Measurements from ENCODE around the gene EFCAB6.

EFCAB6 gene

DNA sequence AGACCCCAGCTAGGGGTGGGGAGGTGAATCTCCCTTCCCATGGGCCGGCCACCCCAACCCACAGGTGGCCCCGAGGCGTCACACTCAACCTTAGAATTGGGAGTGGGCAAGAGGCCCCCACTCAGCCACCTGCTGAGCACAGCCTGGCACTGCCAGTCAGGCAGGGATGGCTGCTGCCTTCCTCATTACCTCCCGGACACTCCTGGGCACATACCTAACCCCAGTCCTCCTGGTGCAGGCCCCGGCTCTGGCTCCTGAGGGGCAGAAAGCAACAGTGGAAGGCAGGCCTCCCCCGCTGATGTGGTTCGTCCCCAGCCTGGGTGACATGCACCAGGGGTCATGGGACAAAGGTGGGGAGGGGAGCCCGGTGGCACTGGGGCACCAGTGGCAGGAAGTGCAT lies 296.7 kb downstream of the EFCAB6 start:
- Mint-ChIP-seq H3K27ac (no peak overlapping the region), H3K9me3 (no peaks in the 10 kb centered on the region), H3K4me1 (ENCODE audit: low read depth in 2 of 2) (no peaks in the 10 kb centered on the region), H3K27me3 (peaks cover 0 to 46% of the 10 kb centered on the region in 2 donors), H3K4me3 (no peak overlapping the region), H3K36me3 (ENCODE audit: insufficient read depth) (peaks cover 3% of the 10 kb centered on the region)
- DNase-seq (no peak), ATAC-seq (replicated peaks) (no peak)

DNA sequence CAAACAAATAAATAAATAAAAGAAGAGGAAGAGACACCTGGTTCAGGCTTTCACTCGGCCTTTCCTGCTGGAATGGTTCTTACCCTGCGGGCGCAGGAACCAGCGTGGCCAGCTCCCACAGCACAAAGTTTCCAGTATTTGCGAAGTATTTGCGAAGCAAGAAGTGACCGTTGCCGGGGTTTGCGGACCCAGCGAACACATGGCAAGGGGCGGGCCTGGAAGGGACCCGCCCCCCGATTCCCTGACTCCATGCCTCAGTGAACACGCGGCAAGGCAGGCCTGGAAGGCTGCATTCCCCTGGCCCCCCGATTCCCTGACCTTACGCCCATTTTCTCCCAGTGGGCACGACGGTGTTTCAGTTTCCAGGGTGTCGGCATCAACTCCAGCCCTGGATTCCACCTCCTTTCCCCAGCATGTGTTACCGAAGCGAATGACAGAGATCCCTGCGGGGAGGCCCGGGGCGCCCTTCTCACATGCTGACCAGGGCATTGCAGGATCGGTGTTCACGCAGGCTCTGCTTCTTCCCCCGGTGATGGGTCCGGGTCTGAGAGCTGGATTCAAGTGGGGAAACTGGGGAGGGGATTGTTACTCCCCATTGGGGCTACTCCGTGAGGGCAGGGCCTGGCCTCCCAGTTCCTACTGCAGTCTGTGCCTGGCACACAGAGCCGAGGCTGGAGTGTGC lies 297.5 kb downstream of the EFCAB6 start:
- no peak overlapping the region for H3K4me3 Mint-ChIP-seq
- peaks cover 3% of the 10 kb centered on the region for H3K36me3 Mint-ChIP-seq (ENCODE audit: insufficient read depth)
- H3K27ac Mint-ChIP-seq: no peak overlapping the region
- ATAC-seq (replicated peaks): no peak
- H3K4me1 Mint-ChIP-seq (ENCODE audit: low read depth in 2 of 2): no peaks in the 10 kb centered on the region
- H3K9me3 Mint-ChIP-seq: no peaks in the 10 kb centered on the region
- H3K27me3 Mint-ChIP-seq: peaks cover 0 to 46% of the 10 kb centered on the region in 2 donors
- no peak for DNase-seq

DNA sequence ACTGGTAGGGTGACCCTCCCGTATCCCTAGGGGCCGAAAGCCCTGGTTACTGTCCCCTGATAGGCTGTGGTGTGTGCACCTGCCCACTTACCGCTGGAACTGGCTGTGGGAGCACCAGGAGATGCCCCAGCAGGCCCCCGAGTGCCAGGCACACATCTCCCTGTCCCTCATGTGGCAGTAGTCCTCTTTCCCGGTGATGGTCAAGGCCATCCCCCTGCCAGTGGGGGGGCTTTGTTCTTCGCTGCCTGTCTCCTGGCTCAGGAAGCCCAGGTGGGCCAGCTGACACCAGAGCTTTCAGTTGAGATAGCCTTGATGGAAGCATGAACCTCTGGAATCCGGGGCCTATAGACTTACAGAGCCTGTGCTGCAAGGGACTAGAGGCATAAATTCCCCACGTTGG lies 299.8 kb downstream of the EFCAB6 start:
- ATAC-seq (replicated peaks) (no peak), DNase-seq (no peak)
- peaks cover 0 to 36% of the 10 kb centered on the region in 2 donors for H3K27me3 Mint-ChIP-seq
- no peak overlapping the region for H3K4me3 Mint-ChIP-seq
- H3K36me3 Mint-ChIP-seq (ENCODE audit: insufficient read depth): peaks cover 3% of the 10 kb centered on the region
- no peak overlapping the region for H3K27ac Mint-ChIP-seq
- H3K9me3 Mint-ChIP-seq: no peaks in the 10 kb centered on the region
- no peaks in the 10 kb centered on the region for H3K4me1 Mint-ChIP-seq (ENCODE audit: low read depth in 2 of 2)

DNA sequence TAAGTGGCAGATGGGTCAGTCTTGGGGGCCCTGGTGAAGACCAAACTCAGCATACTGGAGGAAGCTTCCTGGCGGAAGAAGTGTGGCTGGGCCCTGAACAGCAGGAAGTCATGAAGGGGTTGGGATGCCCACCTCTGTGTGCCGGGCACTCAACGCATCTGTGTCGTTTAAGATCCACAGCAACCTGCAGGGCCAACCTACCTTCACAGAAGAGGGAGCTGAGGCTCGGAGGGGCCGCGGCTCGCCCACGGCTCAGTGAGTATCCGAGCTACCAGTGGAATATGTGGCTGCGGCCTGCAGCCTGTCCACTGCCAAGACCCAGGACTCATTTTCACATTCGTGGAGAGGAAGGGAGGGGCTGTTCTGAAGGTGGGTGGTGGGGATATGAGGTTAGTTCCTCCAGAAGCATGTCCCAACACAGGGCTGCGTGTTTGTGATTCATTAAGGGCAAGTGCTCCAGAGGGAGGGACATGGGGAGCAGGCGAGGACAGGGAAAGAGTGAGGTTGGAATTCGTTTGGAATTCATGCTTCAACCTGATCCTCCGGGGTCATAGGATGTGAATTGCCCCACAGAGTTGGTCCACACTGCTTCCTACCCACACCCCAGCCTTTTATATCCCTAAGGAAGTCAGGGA lies 300.7 kb downstream of the EFCAB6 start:
- Mint-ChIP-seq H3K4me1 (ENCODE audit: low read depth in 2 of 2) (no peaks in the 10 kb centered on the region), H3K27me3 (peaks cover 0 to 30% of the 10 kb centered on the region in 2 donors), H3K36me3 (ENCODE audit: insufficient read depth) (peaks cover 3% of the 10 kb centered on the region), H3K9me3 (no peaks in the 10 kb centered on the region), H3K4me3 (no peak overlapping the region), H3K27ac (no peak overlapping the region)
- DNase-seq (no peak), ATAC-seq (replicated peaks) (no peak)

DNA sequence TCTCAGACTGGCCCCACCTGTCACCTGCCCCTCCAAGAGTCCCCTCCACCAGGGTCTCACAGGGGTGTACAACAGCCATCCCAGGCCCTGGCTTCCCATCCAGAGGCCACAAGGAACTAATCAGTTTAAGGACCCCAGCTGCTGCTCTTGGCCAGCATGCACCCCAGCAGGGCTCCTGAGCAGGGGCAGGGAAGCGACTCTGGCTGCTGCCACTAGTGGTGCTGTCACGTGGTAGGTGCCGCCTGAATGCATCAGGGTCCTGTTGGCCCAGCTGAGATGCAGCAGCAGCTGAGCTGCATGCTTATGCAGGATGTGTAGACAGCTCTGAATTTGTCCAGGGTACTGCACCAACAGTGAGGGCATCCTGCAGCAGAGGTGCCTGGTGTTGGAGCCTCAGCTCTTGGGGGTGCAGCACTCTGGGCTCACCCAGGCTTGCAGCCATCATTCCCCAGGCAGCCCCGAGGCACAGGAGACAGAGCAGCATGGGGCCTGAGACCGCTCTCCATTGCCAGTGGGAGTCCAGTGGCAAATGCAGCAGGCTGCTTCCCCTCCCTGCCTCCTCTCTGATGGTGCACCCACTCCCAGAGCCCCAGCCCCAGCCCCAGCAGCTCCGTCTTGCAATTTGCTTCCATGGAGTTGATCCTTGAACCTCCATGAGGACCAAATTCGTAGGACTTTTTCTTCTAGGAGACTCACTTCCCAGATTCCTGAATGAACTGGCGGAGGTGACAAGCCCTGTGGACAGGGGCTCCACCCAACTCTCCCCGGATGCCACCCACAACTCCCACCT lies 301.6 kb downstream of the EFCAB6 start:
- H3K4me3 Mint-ChIP-seq: no peak overlapping the region
- no peak overlapping the region for H3K27ac Mint-ChIP-seq
- peaks cover 0 to 29% of the 10 kb centered on the region in 2 donors for H3K27me3 Mint-ChIP-seq
- ATAC-seq (replicated peaks): no peak
- DNase-seq: no peak
- no peaks in the 10 kb centered on the region for H3K9me3 Mint-ChIP-seq
- H3K4me1 Mint-ChIP-seq (ENCODE audit: low read depth in 2 of 2): no peaks in the 10 kb centered on the region
- H3K36me3 Mint-ChIP-seq (ENCODE audit: insufficient read depth): peaks cover 3% of the 10 kb centered on the region

DNA sequence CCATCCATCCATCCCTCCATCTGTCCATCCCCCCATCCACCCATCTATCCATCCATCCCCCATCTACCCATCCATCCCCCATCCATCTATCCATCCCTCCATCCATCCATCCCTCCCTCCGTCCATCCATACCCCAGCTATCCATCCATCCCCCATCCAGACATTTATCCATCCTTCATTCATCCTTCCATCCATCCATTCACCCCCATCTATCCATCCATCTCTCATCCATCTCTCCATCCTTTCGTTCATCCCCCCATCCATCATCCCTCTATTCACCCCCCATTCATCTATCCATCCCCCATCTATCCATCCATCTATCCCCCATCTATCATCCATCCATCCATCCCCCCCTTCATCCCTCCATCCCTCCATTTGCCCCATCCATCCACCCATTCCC lies 302.8 kb downstream of the EFCAB6 start:
- no peak overlapping the region for H3K27ac Mint-ChIP-seq
- H3K27me3 Mint-ChIP-seq: peaks cover 0 to 21% of the 10 kb centered on the region in 2 donors
- no peak overlapping the region for H3K4me3 Mint-ChIP-seq
- H3K9me3 Mint-ChIP-seq: no peaks in the 10 kb centered on the region
- H3K4me1 Mint-ChIP-seq (ENCODE audit: low read depth in 2 of 2): no peaks in the 10 kb centered on the region
- H3K36me3 Mint-ChIP-seq (ENCODE audit: insufficient read depth): peaks cover 3% of the 10 kb centered on the region
- no peak for ATAC-seq (replicated peaks)
- DNase-seq: no peak

DNA sequence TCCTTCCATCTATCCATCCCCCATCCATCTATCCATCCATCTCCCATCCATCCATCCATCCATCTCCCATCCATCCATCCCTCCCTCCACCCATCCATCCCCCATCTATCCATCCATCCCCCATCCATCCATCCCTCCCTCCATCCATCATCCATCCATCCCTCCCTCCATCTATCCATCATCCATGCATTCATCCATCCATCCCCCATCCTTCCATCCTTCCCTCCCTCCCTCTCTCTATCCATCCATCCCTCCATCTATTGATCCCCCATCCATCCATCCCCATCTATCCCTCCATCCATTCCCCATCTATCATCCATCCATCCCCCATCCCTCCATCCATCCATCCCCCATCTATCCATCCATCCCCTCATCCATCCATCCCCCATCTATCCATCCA lies 303.6 kb downstream of the EFCAB6 start:
- ATAC-seq (replicated peaks): no peak
- no peak overlapping the region for H3K27ac Mint-ChIP-seq
- DNase-seq: no peak
- no peaks in the 10 kb centered on the region for H3K4me1 Mint-ChIP-seq (ENCODE audit: low read depth in 2 of 2)
- no peaks in the 10 kb centered on the region for H3K36me3 Mint-ChIP-seq (ENCODE audit: insufficient read depth)
- no peak overlapping the region for H3K4me3 Mint-ChIP-seq
- no peaks in the 10 kb centered on the region for H3K9me3 Mint-ChIP-seq
- peaks cover 0 to 21% of the 10 kb centered on the region in 2 donors for H3K27me3 Mint-ChIP-seq

DNA sequence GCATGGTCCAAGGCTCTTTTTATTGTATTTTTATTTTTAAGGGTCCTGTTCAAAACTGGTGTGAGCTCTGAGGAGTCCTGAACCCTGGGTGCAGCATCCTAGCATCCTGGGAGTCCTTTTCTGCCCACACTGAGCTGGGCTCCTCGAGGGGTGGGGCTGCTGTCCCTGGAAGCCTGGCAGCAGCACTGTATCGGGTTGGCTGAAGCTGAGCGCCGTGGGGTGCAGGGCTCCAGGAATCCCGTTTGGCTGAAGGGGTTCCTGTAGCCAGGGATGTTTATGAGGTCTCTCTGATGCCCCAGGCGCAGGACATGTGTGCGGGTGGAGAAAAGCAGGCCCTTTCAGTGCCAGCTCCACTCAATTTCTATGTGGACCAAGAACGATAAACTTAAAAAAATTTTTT lies 304.9 kb downstream of the EFCAB6 start:
- DNase-seq (no peak), ATAC-seq (replicated peaks) (no peak)
- Mint-ChIP-seq H3K9me3 (no peaks in the 10 kb centered on the region), H3K36me3 (ENCODE audit: insufficient read depth) (no peaks in the 10 kb centered on the region), H3K4me3 (no peak overlapping the region), H3K27me3 (peaks cover 0 to 9% of the 10 kb centered on the region in 2 donors), H3K27ac (no peak overlapping the region), H3K4me1 (ENCODE audit: low read depth in 2 of 2) (no peaks in the 10 kb centered on the region)

DNA sequence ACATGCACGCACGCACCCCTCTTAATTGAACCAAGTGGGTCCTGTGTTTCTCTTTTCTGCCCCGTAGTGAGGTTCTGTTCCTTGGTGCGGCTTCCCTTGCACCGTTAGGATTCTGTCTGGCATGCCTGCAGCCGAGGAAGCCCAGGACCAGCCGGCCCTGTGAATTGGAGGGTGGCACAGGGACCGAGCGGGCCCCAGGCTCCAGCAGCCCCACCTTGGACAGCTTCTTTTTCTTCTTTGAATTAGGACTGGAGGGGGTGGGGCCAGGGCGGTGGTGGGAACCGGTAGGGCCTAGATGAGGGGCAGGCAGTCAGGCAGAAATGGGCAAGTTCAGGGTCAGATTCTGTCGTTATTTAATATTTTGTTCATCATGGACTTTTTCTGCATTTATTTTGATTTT lies 305.6 kb downstream of the EFCAB6 start:
- no peak for ATAC-seq (replicated peaks)
- H3K27me3 Mint-ChIP-seq: peaks cover 0 to 1% of the 10 kb centered on the region in 2 donors
- no peaks in the 10 kb centered on the region for H3K9me3 Mint-ChIP-seq
- DNase-seq: no peak
- H3K27ac Mint-ChIP-seq: no peak overlapping the region
- no peak overlapping the region for H3K4me3 Mint-ChIP-seq
- H3K36me3 Mint-ChIP-seq (ENCODE audit: insufficient read depth): no peaks in the 10 kb centered on the region
- no peaks in the 10 kb centered on the region for H3K4me1 Mint-ChIP-seq (ENCODE audit: low read depth in 2 of 2)

DNA sequence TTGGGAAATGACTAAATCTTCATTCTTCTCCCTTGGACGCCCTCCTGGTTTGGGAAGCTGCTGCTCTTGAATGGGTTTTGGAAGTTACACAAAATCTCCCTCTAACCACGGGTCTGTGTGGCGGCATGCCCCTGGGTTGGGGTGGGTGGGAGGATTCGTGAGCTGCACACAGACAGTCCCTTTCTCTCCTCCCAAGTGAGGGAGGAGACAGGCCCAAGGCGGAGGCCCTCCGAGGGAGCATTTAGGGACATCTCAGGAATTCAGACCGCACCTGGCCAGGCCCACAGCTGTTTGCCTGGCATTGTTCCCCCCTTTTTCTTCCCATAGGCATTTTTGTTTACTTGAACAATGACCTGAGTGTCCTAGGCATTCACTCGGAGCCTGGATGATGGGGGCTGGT lies 306.2 kb downstream of the EFCAB6 start:
- Mint-ChIP-seq H3K36me3 (ENCODE audit: insufficient read depth) (no peaks in the 10 kb centered on the region), H3K4me1 (ENCODE audit: low read depth in 2 of 2) (no peaks in the 10 kb centered on the region), H3K27me3 (no peaks in the 10 kb centered on the region), H3K4me3 (no peak overlapping the region), H3K27ac (no peak overlapping the region), H3K9me3 (no peaks in the 10 kb centered on the region)
- DNase-seq (no peak), ATAC-seq (replicated peaks) (no peak)

DNA sequence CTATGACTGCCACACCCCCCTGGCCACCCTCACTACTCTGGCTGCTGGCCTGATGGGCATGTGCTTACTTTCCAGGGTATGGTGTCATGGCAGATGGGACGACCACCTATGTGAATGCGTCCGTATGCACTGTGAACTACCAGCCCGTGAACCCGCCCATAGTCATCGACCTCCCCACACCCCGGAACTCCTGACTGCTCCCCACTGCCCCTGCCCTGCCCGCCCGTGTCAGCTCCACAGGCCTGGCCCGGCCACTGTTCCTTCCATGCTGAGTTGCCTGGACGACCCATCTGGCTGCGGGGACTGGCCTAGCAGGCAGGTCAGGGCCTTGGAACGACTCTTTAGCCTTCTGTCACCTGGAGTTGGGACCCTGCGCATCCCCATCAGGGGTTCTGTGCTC lies 306.7 kb downstream of the EFCAB6 start:
- no peak overlapping the region for H3K4me3 Mint-ChIP-seq
- no peak for DNase-seq
- H3K4me1 Mint-ChIP-seq (ENCODE audit: low read depth in 2 of 2): no peaks in the 10 kb centered on the region
- H3K27ac Mint-ChIP-seq: no peak overlapping the region
- no peak for ATAC-seq (replicated peaks)
- no peaks in the 10 kb centered on the region for H3K27me3 Mint-ChIP-seq
- no peaks in the 10 kb centered on the region for H3K9me3 Mint-ChIP-seq
- H3K36me3 Mint-ChIP-seq (ENCODE audit: insufficient read depth): no peaks in the 10 kb centered on the region

DNA sequence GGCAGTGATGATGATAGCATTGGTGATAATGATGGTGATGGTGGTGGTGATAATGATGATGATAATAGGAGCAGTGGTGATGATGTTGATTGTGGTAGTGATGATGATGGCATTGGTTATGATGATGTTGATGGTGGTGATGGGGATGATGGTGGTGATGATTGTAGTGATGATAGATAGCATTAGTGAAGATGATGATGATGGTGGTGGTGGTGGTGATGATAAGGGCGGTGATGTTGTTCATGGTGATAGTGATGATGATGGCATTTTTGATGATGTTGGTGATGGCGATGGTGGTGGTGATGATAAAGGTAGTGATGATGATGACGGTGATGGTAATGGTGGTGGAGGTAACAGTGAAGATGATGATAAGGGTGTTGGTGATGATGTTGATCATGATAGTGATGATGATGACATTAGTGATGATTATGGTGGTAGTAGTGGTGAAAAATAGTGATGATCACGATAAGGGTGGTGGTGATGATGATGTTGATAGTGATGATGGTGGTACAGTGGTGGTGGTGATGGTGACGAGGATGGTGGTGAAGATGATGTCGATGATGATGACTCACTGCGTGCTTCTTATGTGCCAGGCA lies 307.3 kb downstream of the EFCAB6 start:
- H3K36me3 Mint-ChIP-seq (ENCODE audit: insufficient read depth): no peaks in the 10 kb centered on the region
- H3K9me3 Mint-ChIP-seq: no peaks in the 10 kb centered on the region
- no peak overlapping the region for H3K4me3 Mint-ChIP-seq
- ATAC-seq (replicated peaks) (no peak), DNase-seq (no peak)
- no peaks in the 10 kb centered on the region for H3K4me1 Mint-ChIP-seq (ENCODE audit: low read depth in 2 of 2)
- H3K27me3 Mint-ChIP-seq: no peaks in the 10 kb centered on the region
- no peak overlapping the region for H3K27ac Mint-ChIP-seq

DNA sequence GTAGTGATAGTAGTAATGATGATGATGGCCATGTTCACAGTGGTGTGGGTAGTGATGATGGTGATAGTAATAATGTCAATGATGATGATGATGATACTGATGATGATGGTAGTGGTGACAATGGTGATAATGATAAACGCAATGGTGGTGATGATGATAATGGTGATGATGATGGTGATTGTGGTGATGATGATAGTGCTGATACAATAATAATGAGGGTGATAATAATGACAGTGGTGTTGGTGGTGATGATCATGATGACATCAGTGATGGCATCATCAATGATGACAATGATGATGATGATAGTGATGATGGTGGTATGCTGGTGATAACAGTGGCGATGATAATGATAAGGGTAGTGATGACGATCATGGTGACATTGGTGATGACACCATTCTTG lies 308.0 kb downstream of the EFCAB6 start:
- DNase-seq: no peak
- Mint-ChIP-seq H3K36me3 (ENCODE audit: insufficient read depth) (no peaks in the 10 kb centered on the region), H3K4me1 (ENCODE audit: low read depth in 2 of 2) (no peaks in the 10 kb centered on the region), H3K9me3 (no peaks in the 10 kb centered on the region), H3K27ac (no peak overlapping the region), H3K27me3 (no peaks in the 10 kb centered on the region), H3K4me3 (no peak overlapping the region)
- ATAC-seq (replicated peaks): no peak

All from effector memory CD8-positive, alpha-beta T cell (primary cell).